Choroid plexus epithelial cell (primary cell): ENCODE data around the gene EPB41L4A.

Experiments
- DNase-seq: peaks from one replicate; pipeline ENCODE4 v3.0.0-alpha.2; 2010; ENCODE audit warnings: low read depth
- H3K4me3 ChIP-seq: 2 replicates; pipeline ENCODE4 v1.5.1; 2011; ENCODE audit warnings: low read depth, mild to moderate bottlenecking, control low read depth, low read length, moderate library complexity
- CTCF ChIP-seq: conservative IDR thresholded peaks from 2 replicates; pipeline ENCODE4 v1.5.1; 2011; ENCODE audit warnings: low read depth, mild to moderate bottlenecking, control low read depth, inconsistent platforms, low read length, moderate library complexity

The EPB41L4A gene

GRCh38 chr5:112384523-112384922, 34.6 kb downstream of the EPB41L4A start:
- TF ChIP-seq CTCF = no peak
- no peak overlapping the region for H3K4me3 ChIP-seq
- no peak for DNase-seq

GRCh38 chr5:112382886-112383285, 36.2 kb downstream of the EPB41L4A start:
- no peak for DNase-seq
- no peak for TF ChIP-seq CTCF
- no peak overlapping the region for H3K4me3 ChIP-seq

- no peak for TF ChIP-seq CTCF
- no peak for DNase-seq
- no peak overlapping the region for H3K4me3 ChIP-seq
Measured at GRCh38 chr5:112381521-112381920, 37.6 kb downstream of the EPB41L4A start.

DNA sequence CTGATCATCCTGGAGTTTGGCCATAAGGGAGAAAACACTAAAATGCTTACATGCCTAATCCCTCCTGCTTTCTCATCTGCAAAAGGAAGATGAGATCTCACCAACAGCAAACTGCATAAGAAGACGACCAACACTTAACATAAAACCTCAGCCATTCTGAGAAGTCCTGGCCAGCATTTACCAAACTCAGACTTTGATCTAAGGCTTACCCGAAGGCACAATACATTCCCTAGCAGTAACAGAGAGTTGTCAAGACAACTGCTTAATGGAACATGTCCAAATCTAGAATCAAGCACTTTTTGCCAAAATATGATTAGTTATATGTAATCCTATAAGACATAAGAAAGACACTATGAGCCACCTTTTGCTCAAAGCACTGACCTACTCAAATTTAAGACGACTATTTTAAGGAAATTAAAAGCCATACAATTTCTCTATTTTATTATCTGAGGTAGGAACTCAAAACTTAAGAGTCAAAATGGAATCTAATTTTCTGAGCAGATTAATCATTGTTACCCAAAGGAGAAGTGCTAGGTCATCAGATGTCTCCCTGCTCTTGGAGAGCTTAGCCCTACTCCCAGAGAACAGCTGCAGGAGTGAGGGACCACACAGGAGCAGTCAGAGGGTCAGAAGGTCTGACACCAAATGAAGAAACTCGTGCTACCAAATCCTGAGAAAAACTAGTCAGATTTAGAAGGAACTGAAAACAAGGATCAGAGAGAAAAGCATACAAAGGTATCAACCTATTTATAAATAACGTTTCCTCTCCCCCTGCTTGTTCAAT, 39.3 kb downstream of the EPB41L4A start:
- DNase-seq = no peak
- H3K4me3 ChIP-seq = no peak overlapping the region
- no peak for TF ChIP-seq CTCF

- H3K4me3 ChIP-seq = no peak overlapping the region
- no peak for DNase-seq
- TF ChIP-seq CTCF = no peak
Measured at GRCh38 chr5:112374818-112375217, 44.3 kb downstream of the EPB41L4A start.

DNA sequence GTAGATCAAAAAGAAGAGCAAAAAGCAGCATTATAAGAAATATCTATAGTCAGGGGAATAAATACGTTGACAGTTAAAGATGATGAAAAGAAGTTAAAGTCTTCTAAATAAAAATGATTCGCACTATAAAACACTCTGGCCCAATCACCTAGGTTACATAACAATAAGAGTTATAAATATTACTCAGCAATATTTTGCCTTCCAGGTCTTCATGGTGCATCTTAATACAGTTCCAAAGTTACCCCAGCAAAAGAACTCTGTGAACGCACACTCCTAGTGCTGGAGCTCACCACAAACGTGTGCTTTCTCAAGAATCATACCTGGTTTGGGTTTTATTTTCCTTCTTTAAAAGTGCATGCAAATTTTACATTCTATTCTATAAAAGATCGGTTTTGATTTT, 44.7 kb downstream of the EPB41L4A start:
- no peak for DNase-seq
- no peak overlapping the region for H3K4me3 ChIP-seq
- TF ChIP-seq CTCF = no peak

- TF ChIP-seq CTCF = no peak
- no peak for DNase-seq
- H3K4me3 ChIP-seq = no peak overlapping the region
Measured at GRCh38 chr5:112373885-112374284, 45.2 kb downstream of the EPB41L4A start.
